Measurements from ENCODE around the gene MRAS.

DNA sequence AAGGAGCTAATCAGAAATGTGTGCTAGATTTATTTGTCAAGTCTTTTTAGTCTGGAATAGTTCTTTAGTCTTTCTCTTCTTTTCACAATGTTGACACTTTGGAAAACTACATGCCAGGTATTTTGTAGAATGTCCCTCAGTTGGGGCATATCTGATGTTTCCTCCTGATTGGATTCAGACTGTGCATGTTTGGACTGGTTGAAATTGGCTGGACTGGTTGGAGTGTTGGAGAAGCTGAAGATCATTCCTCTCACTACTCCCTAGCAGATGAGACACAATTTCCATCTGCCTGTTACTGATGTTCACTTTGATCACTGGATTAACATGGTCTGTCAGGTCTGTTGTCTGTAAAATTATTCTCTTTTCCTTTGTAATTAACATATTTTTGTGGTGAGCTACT is 22.4 kb upstream of the MRAS start:
- TF ChIP-seq POLR2A (IDR thresholded peaks at IDR 0.05) (no peak), EP300 (IDR thresholded peaks at IDR 0.05) (no peak), POLR2AphosphoS5 (IDR thresholded peaks at IDR 0.05) (no peak)
- TF ChIP-seq, protein P1, sequence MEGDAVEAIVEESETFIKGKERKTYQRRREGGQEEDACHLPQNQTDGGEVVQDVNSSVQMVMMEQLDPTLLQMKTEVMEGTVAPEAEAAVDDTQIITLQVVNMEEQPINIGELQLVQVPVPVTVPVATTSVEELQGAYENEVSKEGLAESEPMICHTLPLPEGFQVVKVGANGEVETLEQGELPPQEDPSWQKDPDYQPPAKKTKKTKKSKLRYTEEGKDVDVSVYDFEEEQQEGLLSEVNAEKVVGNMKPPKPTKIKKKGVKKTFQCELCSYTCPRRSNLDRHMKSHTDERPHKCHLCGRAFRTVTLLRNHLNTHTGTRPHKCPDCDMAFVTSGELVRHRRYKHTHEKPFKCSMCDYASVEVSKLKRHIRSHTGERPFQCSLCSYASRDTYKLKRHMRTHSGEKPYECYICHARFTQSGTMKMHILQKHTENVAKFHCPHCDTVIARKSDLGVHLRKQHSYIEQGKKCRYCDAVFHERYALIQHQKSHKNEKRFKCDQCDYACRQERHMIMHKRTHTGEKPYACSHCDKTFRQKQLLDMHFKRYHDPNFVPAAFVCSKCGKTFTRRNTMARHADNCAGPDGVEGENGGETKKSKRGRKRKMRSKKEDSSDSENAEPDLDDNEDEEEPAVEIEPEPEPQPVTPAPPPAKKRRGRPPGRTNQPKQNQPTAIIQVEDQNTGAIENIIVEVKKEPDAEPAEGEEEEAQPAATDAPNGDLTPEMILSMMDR (IDR thresholded peaks at IDR 0.05): no peak

Measured in upper lobe of left lung (tissue), 4 donors.